NT2/D1 (cell line): Measurements from ENCODE around the gene TBC1D5.

Experiments
- YY1 ChIP-seq: IDR thresholded peaks from 2 replicates; pipeline ENCODE4 v1.6.1; 2011; ENCODE audit not compliant: insufficient read length, insufficient read depth
- ZNF274 ChIP-seq: IDR thresholded peaks from 2 replicates; pipeline ENCODE4 v1.6.1; 2011; ENCODE audit warnings: mild to moderate bottlenecking, low read depth, low read length

DNA sequence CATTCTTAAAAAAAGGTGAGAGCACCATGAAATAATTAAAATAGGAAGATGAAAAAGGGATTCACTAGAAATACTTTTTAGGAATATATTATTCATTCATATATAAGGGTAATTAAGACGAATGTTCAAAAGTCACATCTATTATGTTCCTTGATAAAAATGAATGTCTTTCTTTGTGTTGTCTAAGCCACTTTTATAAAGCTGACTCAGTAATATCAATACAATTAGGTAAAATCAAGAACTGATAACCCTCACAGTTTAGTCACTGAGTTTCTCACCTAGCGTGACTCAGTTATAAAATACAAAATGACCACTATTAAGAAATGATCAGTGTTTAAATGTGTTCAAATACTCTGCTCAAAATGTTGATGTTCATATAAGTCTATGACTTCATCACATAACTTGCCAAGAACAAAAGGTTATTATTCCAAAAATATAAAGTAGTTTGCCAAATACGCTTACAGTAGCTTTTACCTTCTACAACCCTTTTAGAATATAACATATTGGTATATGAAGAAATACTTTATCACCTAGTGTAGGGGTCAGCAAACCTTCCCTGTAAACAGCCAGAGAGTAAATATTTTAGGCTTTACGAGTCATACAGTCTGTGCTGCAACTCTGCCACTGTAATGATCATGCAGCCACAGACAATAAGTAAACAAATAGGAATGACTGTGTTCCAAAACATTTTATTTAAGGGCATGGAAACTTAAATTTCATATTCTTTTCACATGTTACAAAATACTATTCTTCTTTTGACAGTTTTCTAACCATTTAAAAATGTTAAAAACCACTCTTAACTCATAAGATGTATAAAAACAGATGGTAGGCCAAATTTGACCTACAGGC lies 369.8 kb downstream of the TBC1D5 start:
- TF ChIP-seq ZNF274 (no peak), YY1 (no peak)
